ENCODE data around the gene SPOUT1.

SPOUT1 gene

DNA sequence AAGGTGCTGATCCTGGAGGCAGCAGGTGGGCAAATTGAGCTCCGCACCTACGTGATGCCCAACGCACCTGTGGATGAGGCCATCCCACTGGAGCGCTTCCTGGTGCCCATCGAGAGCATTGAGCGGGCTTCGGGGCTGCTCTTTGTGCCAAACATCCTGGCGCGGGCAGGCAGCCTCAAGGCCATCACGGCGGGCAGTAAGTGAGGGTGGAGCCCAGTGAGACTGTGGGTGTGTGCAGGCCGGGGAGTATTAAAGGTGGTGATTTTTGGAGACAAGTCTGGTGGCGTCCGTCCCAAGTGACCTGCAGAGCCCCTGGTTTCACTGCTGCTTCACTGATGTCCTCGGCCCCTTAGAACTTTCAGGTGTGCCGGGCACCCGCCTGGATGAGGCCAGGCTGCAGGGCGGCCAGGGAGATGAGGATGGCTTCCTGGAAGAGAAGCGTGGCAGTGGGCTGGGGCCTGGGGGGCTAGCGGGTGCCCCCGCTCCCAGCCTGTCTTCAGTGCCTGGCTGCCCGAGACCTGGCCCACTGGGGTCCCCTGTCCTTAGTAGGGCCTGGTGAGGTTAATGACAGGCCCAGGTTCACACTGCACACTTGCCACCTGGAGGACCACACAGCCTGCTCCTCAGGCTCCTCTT lies 7.1 kb downstream of the SPOUT1 start:
- TF ChIP-seq, protein P1, sequence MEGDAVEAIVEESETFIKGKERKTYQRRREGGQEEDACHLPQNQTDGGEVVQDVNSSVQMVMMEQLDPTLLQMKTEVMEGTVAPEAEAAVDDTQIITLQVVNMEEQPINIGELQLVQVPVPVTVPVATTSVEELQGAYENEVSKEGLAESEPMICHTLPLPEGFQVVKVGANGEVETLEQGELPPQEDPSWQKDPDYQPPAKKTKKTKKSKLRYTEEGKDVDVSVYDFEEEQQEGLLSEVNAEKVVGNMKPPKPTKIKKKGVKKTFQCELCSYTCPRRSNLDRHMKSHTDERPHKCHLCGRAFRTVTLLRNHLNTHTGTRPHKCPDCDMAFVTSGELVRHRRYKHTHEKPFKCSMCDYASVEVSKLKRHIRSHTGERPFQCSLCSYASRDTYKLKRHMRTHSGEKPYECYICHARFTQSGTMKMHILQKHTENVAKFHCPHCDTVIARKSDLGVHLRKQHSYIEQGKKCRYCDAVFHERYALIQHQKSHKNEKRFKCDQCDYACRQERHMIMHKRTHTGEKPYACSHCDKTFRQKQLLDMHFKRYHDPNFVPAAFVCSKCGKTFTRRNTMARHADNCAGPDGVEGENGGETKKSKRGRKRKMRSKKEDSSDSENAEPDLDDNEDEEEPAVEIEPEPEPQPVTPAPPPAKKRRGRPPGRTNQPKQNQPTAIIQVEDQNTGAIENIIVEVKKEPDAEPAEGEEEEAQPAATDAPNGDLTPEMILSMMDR (conservative IDR thresholded peaks at IDR 0.05; ENCODE audit: control insufficient read depth, insufficient read depth, low read depth, low read length), result no peak

DNA sequence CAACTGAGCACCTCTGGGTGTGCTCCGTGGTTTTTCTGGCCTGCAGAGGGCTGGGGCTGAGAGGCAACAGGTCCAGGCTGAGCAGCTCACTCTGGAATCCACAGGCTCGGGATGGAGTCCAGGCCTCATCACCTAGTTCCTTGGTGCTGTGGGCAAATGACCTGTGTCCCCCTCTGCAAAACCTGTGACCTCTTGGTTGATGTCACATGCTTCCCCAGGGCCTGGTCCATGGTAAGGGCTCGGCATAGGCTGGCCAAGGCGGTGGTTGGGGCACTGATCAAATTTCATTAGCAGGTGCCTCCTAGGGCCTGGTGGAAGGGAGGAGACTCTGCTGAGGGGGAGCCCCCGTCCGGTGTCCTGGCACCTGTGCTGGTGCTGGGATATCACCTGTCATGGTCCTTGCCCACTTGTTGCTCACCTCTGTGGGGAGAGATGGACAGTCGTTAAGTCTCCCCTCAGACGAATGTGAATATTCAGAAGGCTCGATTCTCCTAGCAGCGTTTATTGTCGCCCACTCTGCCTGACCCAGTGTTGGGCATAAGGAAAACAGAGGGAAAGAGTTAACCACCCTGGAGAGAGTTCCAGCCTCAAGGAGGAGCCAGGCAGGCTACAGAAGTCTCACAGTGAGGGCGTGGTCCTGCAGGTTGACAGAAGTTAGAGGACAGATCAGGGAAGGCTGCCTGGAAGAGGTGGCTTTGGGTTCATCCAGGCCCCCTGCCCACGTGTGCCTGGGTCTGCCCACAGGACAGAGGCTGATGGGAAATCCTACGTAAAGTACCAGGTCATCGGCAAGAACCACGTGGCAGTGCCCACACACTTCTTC lies 7.8 kb downstream of the SPOUT1 start:
- no peak for DNase-seq (ENCODE audit: low read depth)
- H3K4me3 ChIP-seq (ENCODE audit: control insufficient read depth, low read depth, low read length), result no peak overlapping the region
- TF ChIP-seq, protein P1 (conservative IDR thresholded peaks at IDR 0.05; ENCODE audit: control insufficient read depth, insufficient read depth, low read depth, low read length), result no peak

More for the DNA sequence above, 7.1 kb downstream of the SPOUT1 start:
- no peak for DNase-seq (ENCODE audit: low read depth)
- no peak overlapping the region for H3K4me3 ChIP-seq (ENCODE audit: control insufficient read depth, low read depth, low read length)

GRCh38 chr9:128820665-128821583 lies 8.7 kb downstream of the SPOUT1 start:
- no peak for DNase-seq (ENCODE audit: low read depth)
- no peak overlapping the region for H3K4me3 ChIP-seq (ENCODE audit: control insufficient read depth, low read depth, low read length)
- TF ChIP-seq, protein P1 (conservative IDR thresholded peaks at IDR 0.05; ENCODE audit: control insufficient read depth, insufficient read depth, low read depth, low read length), result no peak

DNA sequence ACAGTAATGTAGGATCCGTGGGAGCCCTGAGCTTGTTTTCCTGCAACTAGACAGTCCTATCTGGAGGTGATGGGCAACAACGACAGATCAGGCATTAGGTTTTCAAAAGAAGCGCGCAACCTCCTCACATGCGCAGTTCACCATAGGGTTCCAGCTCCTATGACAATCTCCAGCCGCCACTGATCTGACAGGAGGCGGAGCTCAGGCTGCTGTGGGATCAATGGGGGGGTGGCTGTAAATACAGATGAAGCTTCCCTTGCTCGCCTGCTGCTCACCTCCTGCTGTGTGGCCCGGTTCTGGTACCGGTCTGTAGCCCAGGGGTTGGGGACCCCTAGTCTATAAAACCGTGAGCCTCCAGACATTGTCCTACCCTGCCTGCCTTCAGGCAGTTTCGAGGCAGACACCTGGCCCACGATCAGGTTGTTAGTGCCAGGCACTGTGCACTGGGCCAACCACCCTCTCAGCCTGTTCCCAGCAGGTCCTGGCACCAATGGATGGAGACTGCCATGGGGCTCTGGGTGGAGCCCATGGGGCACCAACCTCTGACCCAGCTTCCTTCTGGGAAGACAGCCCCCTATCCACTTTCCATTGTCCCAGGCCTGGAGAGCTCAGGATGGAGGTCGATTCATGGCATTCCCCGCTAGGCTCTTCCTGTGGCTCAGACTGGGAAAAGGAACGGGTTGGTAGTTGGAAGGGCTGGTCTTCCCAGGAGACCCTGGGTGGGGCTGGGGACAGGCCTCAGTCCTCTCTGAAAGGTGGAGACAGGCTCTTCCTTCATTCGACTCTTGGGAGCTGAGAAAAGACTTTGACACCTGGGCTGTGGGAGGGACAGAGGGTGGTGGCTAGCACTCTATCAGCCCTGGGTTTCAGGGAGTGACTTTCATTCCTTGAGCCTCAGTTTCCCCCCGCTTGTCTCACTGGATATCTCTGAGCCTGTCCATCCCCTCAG lies 9.6 kb downstream of the SPOUT1 start:
- TF ChIP-seq, protein P1 (conservative IDR thresholded peaks at IDR 0.05; ENCODE audit: control insufficient read depth, insufficient read depth, low read depth, low read length), result no peak
- H3K4me3 ChIP-seq (ENCODE audit: control insufficient read depth, low read depth, low read length), result no peak overlapping the region
- peak; percentile 13 for DNase-seq (ENCODE audit: low read depth)

DNA sequence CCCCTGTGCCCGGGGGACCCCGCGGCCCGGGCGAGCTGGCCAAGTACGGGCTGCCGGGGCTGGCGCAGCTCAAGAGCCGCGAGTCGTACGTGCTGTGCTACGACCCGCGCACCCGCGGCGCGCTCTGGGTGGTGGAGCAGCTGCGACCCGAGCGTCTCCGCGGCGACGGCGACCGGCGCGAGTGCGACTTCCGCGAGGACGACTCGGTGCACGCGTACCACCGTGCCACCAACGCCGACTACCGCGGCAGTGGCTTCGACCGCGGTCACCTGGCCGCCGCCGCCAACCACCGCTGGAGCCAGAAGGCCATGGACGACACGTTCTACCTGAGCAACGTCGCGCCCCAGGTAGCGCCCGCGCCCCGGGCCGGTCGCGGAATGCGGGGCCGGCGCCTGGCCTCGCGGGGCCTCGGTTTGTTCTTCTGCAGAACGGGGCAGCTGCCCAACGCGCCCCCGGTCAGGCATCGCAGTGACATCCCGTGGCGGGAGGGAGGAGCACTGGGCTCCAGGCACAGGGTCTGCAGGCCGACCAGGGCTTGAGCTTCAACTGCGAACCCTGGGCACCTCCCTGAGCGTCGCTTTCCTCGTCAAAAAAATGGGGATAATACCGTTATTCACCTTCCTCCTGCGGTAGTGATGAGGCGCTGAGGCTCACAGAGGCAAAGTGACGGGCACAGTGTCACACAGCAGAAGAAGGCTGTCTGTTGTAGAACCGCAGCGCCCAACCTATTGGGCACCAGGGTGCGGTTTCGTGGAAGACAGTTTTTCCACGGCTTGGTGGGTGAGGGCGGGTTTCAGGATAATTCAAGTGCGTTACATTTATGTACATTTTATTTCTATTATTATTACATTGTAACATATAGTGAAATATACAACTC lies 10.5 kb downstream of the SPOUT1 start:
- no peak for DNase-seq (ENCODE audit: low read depth)
- TF ChIP-seq, protein P1 (conservative IDR thresholded peaks at IDR 0.05; ENCODE audit: control insufficient read depth, insufficient read depth, low read depth, low read length), result no peak
- peak overlapping the region; percentile 62 for H3K4me3 ChIP-seq (ENCODE audit: control insufficient read depth, low read depth, low read length)

All from fibroblast of mammary gland (primary cell).